DMS153 (cell line): ENCODE data around the gene LHX6.
A peak's percentile ranks its signal among the peaks of the same experiment; 100 is the strongest.

Experiments
- DNase-seq: peaks from one replicate; lab custom pipeline; 2025; lab: John Stamatoyannopoulos, UW

Gene LHX6

GRCh38 chr9:122234022-122234748, 5.4 kb upstream of the LHX6 start:
- DNase-seq: no peak

DNA sequence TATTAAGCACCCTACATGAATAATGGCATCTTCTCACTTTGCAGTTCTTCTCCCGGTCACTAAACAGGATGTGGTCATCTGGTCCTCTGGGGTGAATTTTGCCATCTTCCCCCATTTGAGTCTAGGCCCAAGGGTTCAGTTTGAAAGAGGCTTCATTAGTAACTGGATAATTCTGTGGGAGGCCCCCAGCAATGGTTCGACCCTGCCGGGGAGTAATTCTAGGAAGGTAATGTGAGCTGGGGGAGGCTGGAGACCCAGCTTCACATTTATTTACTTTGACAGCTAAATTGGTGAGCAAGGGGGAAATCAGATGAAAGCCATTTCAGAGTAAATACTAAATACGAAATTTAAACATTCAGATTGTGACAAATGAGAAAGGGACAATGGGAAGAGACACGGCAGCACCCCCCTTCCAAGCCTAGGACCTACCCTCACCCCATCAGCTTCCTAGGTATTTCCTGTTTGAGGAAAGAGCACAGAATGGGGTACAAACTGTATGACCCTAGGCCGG, 4.1 kb upstream of the LHX6 start:
- DNase-seq: no peak

- DNase-seq: no peak
Measured at GRCh38 chr9:122229485-122229837, 704 bp upstream of the LHX6 start.

DNA sequence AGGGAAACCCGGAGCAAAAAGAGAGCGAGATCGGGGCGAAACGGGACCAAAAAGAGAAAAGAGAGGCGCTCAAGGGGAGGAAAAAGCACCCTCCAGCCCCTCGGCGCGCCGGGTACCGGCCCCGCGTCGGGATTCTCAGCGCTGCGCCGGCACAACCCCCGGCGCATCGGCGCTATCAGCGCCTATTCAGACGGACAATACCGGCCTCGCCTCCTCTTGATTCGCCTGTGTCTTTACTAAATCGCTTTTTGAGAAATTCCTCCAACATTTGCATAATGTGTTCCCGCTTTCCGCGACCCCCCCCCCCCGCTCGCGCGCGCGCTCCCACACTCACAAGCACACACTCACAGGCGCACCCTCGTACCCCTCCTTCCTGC, 578 bp downstream of the LHX6 start:
- no peak for DNase-seq

- no peak for DNase-seq
Measured at GRCh38 chr9:122227575-122227900, 1.2 kb downstream of the LHX6 start.

- DNase-seq: no peak
Measured at GRCh38 chr9:122226758-122227574, 1.8 kb downstream of the LHX6 start.

DNA sequence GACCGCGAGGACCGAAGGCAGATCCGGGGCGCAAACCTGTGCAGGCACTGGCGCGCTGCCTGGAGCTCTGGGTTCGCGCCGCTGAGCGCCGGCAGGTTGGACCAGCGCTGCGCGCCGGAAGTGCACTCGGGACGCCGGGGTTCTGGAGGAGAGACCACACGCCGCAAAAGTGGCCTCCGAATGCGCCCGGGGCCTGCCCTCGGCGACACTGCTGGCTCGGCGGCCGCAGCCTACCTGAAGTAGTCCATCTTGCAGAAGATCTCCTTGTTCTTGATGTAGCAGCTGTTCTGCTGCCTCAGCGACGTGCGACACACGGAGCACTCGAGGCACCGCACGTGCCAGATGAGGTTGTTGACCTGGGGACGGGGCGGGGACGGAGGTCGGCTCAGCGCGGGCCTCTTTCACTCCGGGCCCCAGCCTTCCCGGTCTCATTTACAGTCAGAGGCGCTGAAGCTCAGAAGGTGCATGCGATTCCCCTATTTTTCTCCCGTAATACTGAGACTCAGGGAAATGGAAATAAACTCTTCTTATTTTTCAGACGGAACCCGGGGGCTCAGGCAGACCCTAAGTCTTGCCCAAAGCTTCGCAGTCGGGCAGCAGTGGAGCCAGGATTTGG, 2.5 kb downstream of the LHX6 start:
- no peak for DNase-seq

- no peak for DNase-seq
Measured at GRCh38 chr9:122225312-122226141, 3.2 kb downstream of the LHX6 start.

GRCh38 chr9:122223435-122223834, 5.3 kb downstream of the LHX6 start:
- DNase-seq: no peak

DNA sequence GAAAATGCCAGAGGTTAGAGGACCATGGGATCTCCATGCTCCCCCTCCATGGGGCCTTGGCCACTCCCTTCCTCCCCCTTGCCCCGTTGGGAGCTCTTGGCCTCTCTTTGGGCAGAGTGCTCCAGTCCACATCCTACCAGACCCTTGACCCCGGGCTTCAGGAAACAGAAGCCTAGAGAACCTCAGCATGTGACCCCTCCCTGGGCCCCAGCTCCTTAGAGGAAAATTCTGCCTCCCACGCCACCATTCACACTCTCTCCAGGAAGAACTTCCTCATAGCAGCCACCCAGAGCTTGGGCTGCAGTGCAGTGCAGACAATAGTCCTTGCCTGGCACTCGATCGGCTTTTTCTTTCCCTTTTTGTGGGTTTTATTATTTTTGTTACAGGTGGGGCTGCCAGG, 6.0 kb downstream of the LHX6 start:
- no peak for DNase-seq

DNA sequence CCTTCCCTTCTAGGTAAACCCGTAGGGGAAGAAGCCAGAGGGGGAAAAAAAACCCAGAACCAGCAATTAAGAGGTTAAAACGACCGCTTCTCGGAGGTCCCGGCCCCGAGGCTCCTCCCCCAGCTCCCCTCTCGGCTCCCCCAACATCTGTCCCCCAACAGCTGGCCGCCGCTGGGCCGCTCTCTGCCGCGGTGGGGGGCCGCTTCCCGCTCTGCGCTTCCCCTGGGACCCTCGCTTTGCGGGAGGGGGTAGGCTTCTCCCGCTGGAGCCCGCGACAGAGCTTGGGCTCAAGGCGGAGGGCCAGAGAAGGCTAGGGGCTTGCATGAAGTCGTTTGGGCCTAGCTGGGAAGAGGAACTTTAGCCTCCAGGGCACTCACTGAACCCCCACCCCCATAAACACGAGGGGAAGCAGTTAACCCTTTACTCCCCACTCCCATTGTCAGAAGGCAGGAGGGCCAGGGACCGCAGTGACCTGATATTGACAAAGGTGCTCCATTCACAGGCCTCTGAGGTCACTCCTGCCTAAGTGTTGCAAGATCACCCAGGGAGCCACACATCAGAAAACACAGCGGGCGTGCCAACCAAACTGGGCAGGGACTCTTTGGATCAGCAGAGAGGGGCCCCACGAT, 7.5 kb downstream of the LHX6 start:
- DNase-seq: no peak

DNA sequence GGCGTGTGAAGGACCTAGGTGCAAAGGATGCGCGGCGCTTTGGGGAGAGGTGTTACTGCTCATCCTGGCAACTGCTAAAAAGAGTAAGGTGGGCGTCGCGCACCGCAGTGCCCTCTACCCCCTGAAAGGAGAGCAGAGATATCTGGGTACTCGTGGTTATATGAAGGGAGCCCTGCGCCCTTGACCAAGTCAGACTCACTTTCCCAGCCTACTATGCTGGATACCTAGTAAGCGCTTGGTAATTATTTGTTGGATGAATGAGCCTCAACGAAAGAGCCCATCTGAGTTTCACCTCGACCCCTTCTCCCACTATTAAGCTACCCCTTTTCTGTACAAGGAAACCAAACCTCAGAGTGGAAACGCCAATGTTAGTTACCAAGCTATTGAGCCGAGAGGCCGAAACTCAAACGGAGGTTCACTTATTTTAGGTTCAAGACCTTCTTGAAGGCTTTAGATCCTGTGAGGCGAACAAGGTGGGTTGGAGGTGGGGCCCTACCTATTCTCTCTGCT, 8.0 kb downstream of the LHX6 start:
- DNase-seq: no peak

- no peak for DNase-seq
Measured at GRCh38 chr9:122219856-122220672, 8.7 kb downstream of the LHX6 start.

- no peak for DNase-seq
Measured at GRCh38 chr9:122218935-122219855, 9.6 kb downstream of the LHX6 start.

DNA sequence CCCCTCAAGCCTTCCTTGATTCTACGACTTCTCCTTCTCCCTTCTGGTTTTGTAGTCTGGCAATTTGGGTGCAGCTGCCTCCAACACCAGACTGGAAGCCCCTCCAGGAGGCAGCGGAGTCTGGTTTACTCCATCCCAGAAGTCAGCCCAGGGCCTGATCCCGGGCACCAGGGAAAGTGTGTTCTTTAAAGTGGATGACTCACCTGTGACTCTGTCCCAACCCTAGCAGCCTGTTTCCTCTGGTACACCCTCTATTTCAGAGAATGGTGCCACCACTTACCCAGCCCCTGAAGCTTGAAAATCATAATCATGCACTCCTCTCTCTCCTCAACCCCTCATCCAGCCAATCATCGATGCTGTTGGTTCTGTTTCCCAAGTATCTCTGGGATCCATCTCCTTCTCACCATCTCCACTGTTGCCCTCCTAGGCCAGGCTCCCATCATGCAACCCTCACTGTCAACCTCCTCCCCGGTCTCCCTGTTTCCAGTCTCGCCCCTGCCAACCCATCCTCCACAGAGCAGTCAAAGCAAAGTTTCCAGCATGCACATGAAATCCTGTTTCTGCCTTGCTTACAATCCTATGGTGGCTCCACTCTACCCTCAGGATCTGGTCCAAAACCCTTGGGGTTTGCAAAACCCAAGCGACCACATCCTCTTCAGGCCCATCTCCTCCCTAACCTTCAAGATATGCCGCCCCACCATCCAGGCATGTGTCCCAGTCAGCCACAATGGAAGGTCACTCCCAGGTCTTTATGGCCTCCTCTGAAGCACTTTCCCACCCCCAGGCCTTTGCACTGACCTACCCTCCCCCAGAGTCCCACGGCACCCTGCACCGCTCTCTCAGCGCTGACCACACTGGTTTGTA, 10.5 kb downstream of the LHX6 start:
- DNase-seq: no peak

DNA sequence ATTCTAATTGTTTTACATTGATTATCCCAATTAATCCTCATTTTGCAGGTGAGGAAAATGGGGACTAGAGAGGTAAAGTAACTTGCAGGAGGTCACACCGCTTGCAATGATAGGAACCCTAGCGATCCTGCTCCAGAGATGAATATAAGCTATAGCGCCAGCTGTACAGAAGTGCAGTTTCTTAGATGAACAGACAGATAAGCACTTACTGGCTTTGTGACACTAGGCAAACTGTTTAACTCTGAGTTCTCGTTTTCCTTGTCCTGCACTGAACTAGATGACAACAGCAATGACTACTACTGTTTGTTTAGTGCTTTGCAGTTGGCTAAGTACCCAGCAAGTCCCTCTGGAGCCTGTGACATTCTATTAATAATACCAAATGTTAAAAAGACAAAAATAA, 11.1 kb downstream of the LHX6 start:
- DNase-seq: peak; percentile 7

GRCh38 chr9:122216798-122217418, 11.8 kb downstream of the LHX6 start:
- no peak for DNase-seq

GRCh38 chr9:122216138-122216797, 12.5 kb downstream of the LHX6 start:
- DNase-seq: no peak
